ENCODE measurements around the gene C5orf58. TPM values are rescaled to one million over a fixed set of nuclear protein-coding genes. Genes with fewer than 3 reads are reported as not detected.

Gene C5orf58
- total and polyA plus RNA-seq, 9 of the 15 experiments (the other 6 are each of a cell fraction or from before 2014, with no cell fraction given) = 1.5 to 7.6 (median 5.3) TPM

DNA sequence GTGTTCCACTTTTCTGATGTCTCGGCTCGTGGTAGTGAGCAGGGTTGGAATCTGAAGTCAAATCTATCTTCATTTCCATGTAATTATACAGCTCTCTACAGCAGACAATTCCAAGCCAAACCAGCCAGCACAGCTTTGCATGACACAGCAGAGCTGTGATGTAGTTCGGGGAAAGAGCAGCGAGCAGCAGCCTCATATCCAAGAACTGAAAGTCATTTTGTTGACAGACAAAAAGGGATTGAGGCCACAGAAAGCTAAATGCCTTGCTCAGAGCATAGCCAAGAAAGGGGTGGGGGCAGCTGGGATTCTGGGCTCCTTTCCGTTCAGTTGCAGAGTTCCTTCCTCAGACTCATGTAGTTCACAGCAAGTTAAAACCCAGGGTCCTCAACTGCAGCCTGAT is 32.7 kb downstream of the C5orf58 start:
- Histone ChIP-seq H3K4me1 (replicated peaks in 1 of 2; ENCODE audit: control insufficient read depth in 2 of 2, insufficient read depth in 2 of 2, low read length in 2 of 2) (peaks cover 7 to 22% of the 10 kb centered on the region in 2 experiments; a peak in 4 of 5 replicates), H3K79me2 (ENCODE audit: control insufficient read depth, insufficient read depth, low read length) (no peaks in the 10 kb centered on the region), H3K4me2 (ENCODE audit: insufficient read depth, low read length) (no peak overlapping the region), H3K4me3 (no peak overlapping the region), H3K9me1 (ENCODE audit: control insufficient read depth, insufficient read depth, low read length) (no peaks in the 10 kb centered on the region), H3K9ac (ENCODE audit: insufficient read depth in 1 of 2, low read depth in 2 of 2, low read length in 2 of 2) (no peak overlapping the region), H2AFZ (ENCODE audit: low read depth, low read length) (no peak overlapping the region), H3K27me3 (ENCODE audit: control insufficient read depth in 2 of 2, insufficient read depth in 2 of 2, low read length in 2 of 2) (peaks cover 0 to 4% of the 10 kb centered on the region in 2 experiments; a peak in 2 of 5 replicates), H3K9me3 (replicated peaks; ENCODE audit: control insufficient read depth, insufficient read depth, low read depth, low read length) (no peaks in the 10 kb centered on the region), H3K36me3 (ENCODE audit: control insufficient read depth, insufficient read depth, low read length) (no peaks in the 10 kb centered on the region), H3K27ac (ENCODE audit: extremely low read depth, low read depth, low read length) (0 out of 3 replicates have a peak overlapping the region, but pooled peaks have one; percentile 0), H4K20me1 (replicated peaks; ENCODE audit: control insufficient read depth, insufficient read depth, low read length) (no peaks in the 10 kb centered on the region)
- FAIRE-seq (peak; percentile 44), ATAC-seq (peak; percentile 60; the same call in 2 of the 3 replicates), DNase-seq (ENCODE audit: extremely low read depth in 1 of 4, low spot score in 3 of 4) (peak in 2 of 4 experiments; percentile 31 to 57)
- in situ Hi-C loops (cut with MboI) = loop anchor here (5.0 kb wide), 1 partner anchor 77 kb away; no protein-coding TSS in a partner anchor
- 27% methylated on average over 5 of the region's 5 CpGs for WGBS (ENCODE audit: insufficient coverage, low coverage, missing lambda C conversion rate)
- no TSS peak for BruUV-seq (replicated peaks)
- POLR2A ChIA-PET = no interaction called here
- CTCF ChIA-PET (ENCODE audit: low intra/inter-chr PET ratio) = no interaction called here
- intact Hi-C loops (cut with micrococcal nuclease) = no loop called here
- TF ChIP-seq VEZF1 (CRISPR knock-in tag; IDR thresholded peaks at IDR 0.05) (peak; percentile 36; the same call in 1 of the 2 replicates), SIN3B (IDR thresholded peaks at IDR 0.05; ENCODE audit: low read depth) (0 out of 2 replicates have a peak, but pooled peaks have one; percentile 16), DIDO1 (tag; IDR thresholded peaks at IDR 0.05; ENCODE audit: low read depth) (no peak), OTX1 (CRISPR knock-in tag; IDR thresholded peaks at IDR 0.05) (no peak), YBX1 (IDR thresholded peaks at IDR 0.05) (no peak), MEIS2 (IDR thresholded peaks at IDR 0.05; ENCODE audit: partially characterized antibody) (peak; percentile 73), HMGN3 (IDR thresholded peaks at IDR 0.05; ENCODE audit: borderline replicate concordance, extremely low read depth, insufficient read length, low read depth, low read length) (no peak), MAFF (IDR thresholded peaks at IDR 0.05; ENCODE audit: low read length) (peak; percentile 13; the same call in 1 of the 2 replicates), ZNF316 (IDR thresholded peaks at IDR 0.05) (peak; percentile 52; the same call in 1 of the 2 replicates), SMAD2 (IDR thresholded peaks at IDR 0.05; ENCODE audit: low read depth, low read length) (no peak), MAFK (IDR thresholded peaks at IDR 0.05; ENCODE audit: low read length) (0 out of 2 replicates have a peak, but pooled peaks have one; percentile 39), C11orf30 (IDR thresholded peaks at IDR 0.05; ENCODE audit: low read depth) (peak; percentile 75), ZNF76 (CRISPR knock-in tag; IDR thresholded peaks at IDR 0.05; ENCODE audit: borderline replicate concordance) (no peak), NFE2 (IDR thresholded peaks at IDR 0.05; ENCODE audit: low read depth) (peak; percentile 82)
- TF ChIP-seq, protein P1, sequence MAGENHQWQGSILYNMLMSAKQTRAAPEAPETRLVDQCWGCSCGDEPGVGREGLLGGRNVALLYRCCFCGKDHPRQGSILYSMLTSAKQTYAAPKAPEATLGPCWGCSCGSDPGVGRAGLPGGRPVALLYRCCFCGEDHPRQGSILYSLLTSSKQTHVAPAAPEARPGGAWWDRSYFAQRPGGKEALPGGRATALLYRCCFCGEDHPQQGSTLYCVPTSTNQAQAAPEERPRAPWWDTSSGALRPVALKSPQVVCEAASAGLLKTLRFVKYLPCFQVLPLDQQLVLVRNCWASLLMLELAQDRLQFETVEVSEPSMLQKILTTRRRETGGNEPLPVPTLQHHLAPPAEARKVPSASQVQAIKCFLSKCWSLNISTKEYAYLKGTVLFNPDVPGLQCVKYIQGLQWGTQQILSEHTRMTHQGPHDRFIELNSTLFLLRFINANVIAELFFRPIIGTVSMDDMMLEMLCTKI (IDR thresholded peaks at IDR 0.05; ENCODE audit: partially characterized antibody) = no peak
- TF ChIP-seq, protein P2, sequence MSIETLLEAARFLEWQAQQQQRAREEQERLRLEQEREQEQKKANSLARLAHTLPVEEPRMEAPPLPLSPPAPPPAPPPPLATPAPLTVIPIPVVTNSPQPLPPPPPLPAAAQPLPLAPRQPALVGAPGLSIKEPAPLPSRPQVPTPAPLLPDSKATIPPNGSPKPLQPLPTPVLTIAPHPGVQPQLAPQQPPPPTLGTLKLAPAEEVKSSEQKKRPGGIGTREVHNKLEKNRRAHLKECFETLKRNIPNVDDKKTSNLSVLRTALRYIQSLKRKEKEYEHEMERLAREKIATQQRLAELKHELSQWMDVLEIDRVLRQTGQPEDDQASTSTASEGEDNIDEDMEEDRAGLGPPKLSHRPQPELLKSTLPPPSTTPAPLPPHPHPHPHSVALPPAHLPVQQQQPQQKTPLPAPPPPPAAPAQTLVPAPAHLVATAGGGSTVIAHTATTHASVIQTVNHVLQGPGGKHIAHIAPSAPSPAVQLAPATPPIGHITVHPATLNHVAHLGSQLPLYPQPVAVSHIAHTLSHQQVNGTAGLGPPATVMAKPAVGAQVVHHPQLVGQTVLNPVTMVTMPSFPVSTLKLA (conservative IDR thresholded peaks at IDR 0.05) = no peak
- TF ChIP-seq, protein P3, sequence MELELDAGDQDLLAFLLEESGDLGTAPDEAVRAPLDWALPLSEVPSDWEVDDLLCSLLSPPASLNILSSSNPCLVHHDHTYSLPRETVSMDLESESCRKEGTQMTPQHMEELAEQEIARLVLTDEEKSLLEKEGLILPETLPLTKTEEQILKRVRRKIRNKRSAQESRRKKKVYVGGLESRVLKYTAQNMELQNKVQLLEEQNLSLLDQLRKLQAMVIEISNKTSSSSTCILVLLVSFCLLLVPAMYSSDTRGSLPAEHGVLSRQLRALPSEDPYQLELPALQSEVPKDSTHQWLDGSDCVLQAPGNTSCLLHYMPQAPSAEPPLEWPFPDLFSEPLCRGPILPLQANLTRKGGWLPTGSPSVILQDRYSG (tag; conservative IDR thresholded peaks at IDR 0.05; ENCODE audit: low read depth) = no peak
